G401 (cell line): Measurements from ENCODE around the gene APOLD1. TPM values are rescaled to one million over a fixed set of nuclear protein-coding genes. Genes with fewer than 3 reads are reported as not detected.
"Not testable (repeated sequence)": the region's sequence is repeated elsewhere in the genome, so short reads cannot be mapped to it uniquely, and the experiment has no call there.

Experiments
- DNase-seq: peaks from one replicate; pipeline ENCODE4 v3.0.0-alpha.2; 2015; ENCODE audit warnings: low spot score
- in situ Hi-C: cut with HindIII; loops from 2 replicates; pipeline ENCODE4 v1.10.0; 2016; ENCODE audit warnings: low sequenced_read_pairs, mixed read lengths
- total RNA-seq: library from RNA; depleted of rRNA; stranded (reverse); fragments of >200 nt; shearing (Covaris generic); gene quantifications from 2 replicates; pipeline ENCODE4 v1.2.3, GENCODE V29; 2014; rRNA removed

Gene APOLD1
- 31.6 and 39.5 TPM in 2 replicates for total RNA-seq

- in situ Hi-C loops, result no loop called here
- DNase-seq, result peak; percentile 38
These were observed at the start of gene APOLD1 for GRCh38 chr12:12784911-12785814. TSS of gene APOLD1 (plus strand) at chr12:12785659. CDS start at chr12:12785692, 33 bp downstream.

- in situ Hi-C loops, result no loop called here
- no peak for DNase-seq
These were observed 48.4 kb upstream of the APOLD1 start for GRCh38 chr12:12736759-12737676.

DNA sequence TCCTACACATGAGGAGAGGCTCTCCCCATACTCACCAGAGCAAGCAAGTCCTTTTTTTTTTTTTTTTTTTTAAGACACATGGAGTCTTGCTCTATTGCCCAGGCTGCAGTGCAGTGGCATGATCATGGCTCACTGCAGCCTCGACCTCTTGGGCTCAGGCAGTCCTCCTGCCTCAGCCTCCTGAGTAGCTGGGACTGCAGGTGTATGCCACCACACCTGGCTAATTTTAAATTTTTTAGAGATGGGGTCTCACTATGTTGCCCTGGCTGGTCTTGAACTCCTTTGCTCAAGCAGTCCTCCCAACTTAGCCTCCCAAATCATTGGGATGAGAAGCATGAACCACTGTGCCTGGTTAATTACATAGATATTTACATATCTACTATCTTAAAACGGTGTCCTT is 47.3 kb upstream of the APOLD1 start:
- DNase-seq, in situ Hi-C loops: not testable (repeated sequence)

GRCh38 chr12:12741660-12742059 is 43.8 kb upstream of the APOLD1 start:
- DNase-seq, result peak; percentile 55
- in situ Hi-C loops, result no loop called here

DNA sequence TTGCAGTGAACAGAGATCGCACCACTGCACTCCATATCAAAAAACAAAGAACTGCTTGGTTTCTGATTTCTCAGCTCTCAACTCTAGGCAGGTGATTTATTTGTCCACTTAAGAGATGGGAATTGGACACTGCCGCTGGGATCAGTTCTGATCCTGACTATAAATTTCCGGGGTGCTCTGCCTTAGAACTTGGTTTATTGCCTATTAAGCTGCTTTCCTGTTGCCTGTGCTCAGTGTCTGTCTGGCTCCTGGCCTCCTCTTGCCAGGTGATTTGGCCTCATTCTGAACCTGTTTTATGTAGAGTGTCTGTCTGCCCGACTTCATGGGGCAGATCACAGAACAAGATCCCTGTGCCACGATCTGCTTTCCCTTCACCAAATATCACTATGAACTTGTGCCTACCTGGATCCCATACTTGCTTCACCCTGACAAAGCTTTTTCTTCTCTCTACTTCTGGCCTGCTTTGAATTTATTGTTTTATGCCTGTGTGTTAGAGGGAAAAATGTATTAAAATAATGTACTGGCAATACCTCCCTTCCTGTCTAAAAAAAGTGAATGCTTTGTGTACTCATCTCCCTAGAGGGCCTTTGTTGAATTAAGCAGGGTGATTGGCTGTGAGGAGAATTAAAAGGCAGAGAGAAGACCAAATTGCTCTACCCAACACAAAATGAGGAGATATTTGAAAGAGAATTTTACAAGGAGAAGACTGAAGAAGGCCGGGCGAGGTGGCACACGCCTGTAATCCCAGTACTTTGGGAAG is 40.7 kb upstream of the APOLD1 start:
- DNase-seq, result no peak
- in situ Hi-C loops, result no loop called here

- peak; percentile 70 for DNase-seq
- in situ Hi-C loops, result no loop called here
These were observed 39.8 kb upstream of the APOLD1 start for GRCh38 chr12:12745576-12746211.

DNA sequence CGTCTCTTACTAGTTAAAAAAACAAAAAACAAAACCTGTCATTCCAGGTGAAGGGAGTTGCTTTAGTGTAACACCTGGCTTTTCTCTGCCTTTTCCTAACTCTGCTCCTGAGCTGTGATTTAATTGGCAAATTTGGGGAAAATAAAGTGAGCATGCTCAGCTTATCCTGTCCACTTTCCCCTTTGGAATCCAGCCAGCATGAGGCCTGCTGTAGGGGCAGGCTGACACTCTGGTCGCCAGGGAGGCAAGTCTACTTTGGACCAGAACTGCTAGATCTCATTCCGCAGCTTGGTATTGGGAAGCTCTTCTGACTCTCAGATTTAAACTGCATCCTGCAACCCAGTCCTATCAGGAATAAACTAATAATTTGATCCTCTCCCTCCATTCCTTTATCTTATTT is 38.2 kb upstream of the APOLD1 start:
- no peak for DNase-seq
- in situ Hi-C loops, result no loop called here

GRCh38 chr12:12748044-12748443 is 37.4 kb upstream of the APOLD1 start:
- DNase-seq, result no peak
- in situ Hi-C loops, result no loop called here

GRCh38 chr12:12749433-12749832 is 36.0 kb upstream of the APOLD1 start:
- peak; percentile 26 for DNase-seq
- in situ Hi-C loops, result no loop called here

- no peak for DNase-seq
- in situ Hi-C loops, result no loop called here
These were observed 29.5 kb upstream of the APOLD1 start for GRCh38 chr12:12755923-12756322.

DNA sequence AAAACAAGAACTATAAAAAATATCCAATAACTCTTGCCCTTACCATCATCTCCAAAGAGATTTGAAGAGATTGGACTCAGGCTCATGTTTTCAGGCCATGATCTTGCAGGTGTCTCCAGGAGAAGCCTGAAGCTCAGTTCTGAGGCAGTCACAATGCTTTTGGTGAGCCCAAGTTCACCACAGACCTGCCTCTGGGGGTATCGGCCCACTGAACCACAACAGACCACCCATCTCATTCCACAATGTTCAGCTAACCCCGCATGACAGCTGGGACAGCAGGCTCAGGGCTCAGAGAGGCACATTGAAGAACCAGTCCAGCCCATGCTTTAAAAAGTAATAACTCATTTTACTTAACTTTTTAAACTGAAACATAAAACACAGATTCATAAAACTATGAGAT is 28.3 kb upstream of the APOLD1 start:
- in situ Hi-C loops, result no loop called here
- no peak for DNase-seq

- in situ Hi-C loops, result no loop called here
- no peak for DNase-seq
These were observed 26.1 kb upstream of the APOLD1 start for GRCh38 chr12:12759234-12759915.

DNA sequence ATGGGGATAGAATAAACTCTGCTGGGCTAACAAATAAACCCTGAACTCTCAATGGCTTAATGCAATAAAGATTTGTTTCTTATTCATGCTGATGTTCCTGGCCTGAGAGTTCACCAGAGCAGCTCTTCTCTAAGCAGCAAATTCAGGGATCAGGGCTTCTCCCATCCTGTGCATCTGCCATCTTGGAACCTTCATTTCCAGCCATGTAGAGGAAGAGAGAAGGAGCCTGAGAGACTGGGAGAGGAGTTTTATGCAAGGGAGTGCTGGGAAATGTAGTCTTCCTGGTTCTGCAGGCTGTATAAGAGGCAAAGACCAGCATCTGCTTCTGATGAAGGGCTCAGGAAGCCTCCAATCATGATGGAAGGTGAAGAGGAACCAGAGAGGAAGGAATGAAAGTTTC is 20.6 kb upstream of the APOLD1 start:
- in situ Hi-C loops, result no loop called here
- no peak for DNase-seq

- DNase-seq, result no peak
- in situ Hi-C loops, result no loop called here
These were observed 15.2 kb upstream of the APOLD1 start for GRCh38 chr12:12770262-12770661.

GRCh38 chr12:12774791-12775190 is 10.7 kb upstream of the APOLD1 start:
- no peak for DNase-seq
- in situ Hi-C loops, result no loop called here

GRCh38 chr12:12776261-12776660 is 9.2 kb upstream of the APOLD1 start:
- no peak for DNase-seq
- in situ Hi-C loops, result no loop called here

- DNase-seq, result no peak
- in situ Hi-C loops, result no loop called here
These were observed 8.4 kb upstream of the APOLD1 start for GRCh38 chr12:12777092-12777491.

- DNase-seq, result no peak
These were observed 6.5 kb upstream of the APOLD1 start for GRCh38 chr12:12779007-12779406.

More at GRCh38 chr12:12779007-12779406, 6.5 kb upstream of the APOLD1 start:
- in situ Hi-C loops, result no loop called here
